Hindlimb muscle (tissue), 1 donor: Measurements from ENCODE around the gene RNF111. TPM values are rescaled to one million over a fixed set of nuclear protein-coding genes. Genes with fewer than 3 reads are reported as not detected.
"Not testable (repeated sequence)": the region's sequence is repeated elsewhere in the genome, so short reads cannot be mapped to it uniquely, and the experiment has no call there.

Experiments
- DNase-seq: peaks from one replicate; pipeline ENCODE4 v3.0.0-alpha.2; 2013
- polyA plus RNA-seq: library from polyadenylated mRNA; unstranded; fragments of 120-200 nt; gene quantifications from one replicate; pipeline ENCODE4 v1.2.1, GENCODE V29; 2013; ENCODE audit not compliant: insufficient read length

Gene RNF111
- polyA plus RNA-seq, 1 donor, result 28.8 TPM

DNA sequence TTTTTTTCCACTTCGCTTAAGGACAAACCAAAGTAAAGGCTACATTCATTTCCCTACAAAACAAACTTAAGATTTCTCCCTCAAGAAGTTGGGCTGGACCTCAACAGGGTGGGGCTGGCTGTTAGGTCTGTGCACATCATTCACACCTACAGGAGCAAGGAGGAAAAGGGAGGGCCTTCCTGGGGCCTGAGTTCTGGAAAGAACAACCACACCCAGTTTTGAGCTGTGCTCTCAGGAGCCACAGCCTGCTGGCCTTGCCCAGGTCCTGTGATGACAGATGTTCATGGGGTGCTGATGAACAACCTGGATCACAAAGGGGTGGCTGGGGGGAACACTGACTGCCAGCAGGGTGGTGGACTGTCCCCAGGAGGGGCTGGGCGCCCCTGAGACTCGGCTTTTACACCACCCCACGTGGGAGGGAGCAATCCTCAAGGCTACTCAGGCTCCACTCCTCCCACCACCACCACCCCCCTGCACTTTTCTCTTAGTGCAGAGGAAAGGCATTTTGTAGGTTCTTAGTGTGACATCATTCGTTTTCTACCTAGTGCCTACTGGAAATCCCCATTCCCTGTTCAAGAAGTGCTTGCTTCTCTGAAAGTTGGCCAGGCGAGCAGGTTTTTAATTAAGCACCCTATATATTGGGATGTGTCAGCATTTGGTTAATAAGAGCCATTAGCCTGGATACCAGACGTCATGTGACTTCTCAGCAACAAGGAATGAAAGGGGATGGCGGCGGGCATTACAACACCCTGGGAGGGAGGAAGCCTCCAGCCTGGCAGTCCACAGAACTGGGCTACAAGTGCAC is 153.2 kb downstream of the RNF111 start:
- no peak for DNase-seq

- DNase-seq, result no peak
Observed at GRCh38 chr15:59143281-59143680, 155.8 kb downstream of the RNF111 start.

DNA sequence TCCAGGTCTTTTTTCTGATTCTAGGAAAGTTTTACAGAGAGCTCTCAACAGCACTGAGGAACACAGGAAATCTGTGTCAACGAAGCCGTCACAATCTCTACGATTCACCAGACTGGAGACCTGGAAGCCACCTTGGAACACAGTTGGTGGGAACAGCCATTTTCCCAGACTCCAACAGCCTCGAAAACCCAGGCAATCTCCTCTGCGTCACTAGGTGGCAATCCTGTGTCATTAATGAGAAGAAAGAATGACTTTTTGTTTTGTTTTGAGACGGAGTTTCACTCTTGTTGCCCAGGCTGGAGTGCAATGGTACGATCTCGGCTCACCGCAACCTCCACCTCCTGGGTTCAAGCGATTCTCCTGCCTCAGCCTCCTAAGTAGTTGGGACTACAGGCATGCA is 157.1 kb downstream of the RNF111 start:
- not testable (repeated sequence) for DNase-seq

Other genes with a start within 250 kb of the RNF111 start
- gene ADAM10, start 238.0 kb upstream of the RNF111 start, polyA plus RNA-seq, result 74.5 TPM
- 7.7 TPM for gene MINDY2, start 216.4 kb upstream of the RNF111 start, polyA plus RNA-seq
- 62.9 TPM for gene SLTM, start 54.0 kb upstream of the RNF111 start, polyA plus RNA-seq
- 14.0 TPM for gene CCNB2, start 117.5 kb downstream of the RNF111 start, polyA plus RNA-seq
- gene LDHAL6B, start 219.2 kb downstream of the RNF111 start, polyA plus RNA-seq, result 0.12 TPM